HG02759 (cell line): ENCODE results near the gene RAPGEF5.

ENCODE experiments used
- ATAC-seq: cut with Tn5 transposase; IDR thresholded peaks from one replicate; pipeline ENCODE4 v1.9.1; 2021; ENCODE audit warnings: mild to moderate bottlenecking, moderate library complexity; ENCODE audit not compliant: unreplicated experiment

Gene RAPGEF5

GRCh38 chr7:22129819-22130580, 227.0 kb downstream of the RAPGEF5 start:
- no peak for ATAC-seq

- ATAC-seq, result no peak
These were observed 227.8 kb downstream of the RAPGEF5 start for GRCh38 chr7:22129166-22129565.

GRCh38 chr7:22128528-22128920, 228.4 kb downstream of the RAPGEF5 start:
- ATAC-seq, result no peak

- no peak for ATAC-seq
These were observed 229.0 kb downstream of the RAPGEF5 start for GRCh38 chr7:22127835-22128527.

GRCh38 chr7:22125436-22125835, 231.5 kb downstream of the RAPGEF5 start:
- no peak for ATAC-seq

- ATAC-seq, result no peak
These were observed 232.0 kb downstream of the RAPGEF5 start for GRCh38 chr7:22124941-22125340.

- ATAC-seq, result no peak
These were observed 233.8 kb downstream of the RAPGEF5 start for GRCh38 chr7:22123139-22123538.

- no peak for ATAC-seq
These were observed 235.1 kb downstream of the RAPGEF5 start for GRCh38 chr7:22121702-22122474.

GRCh38 chr7:22120391-22121053, 236.4 kb downstream of the RAPGEF5 start:
- no peak for ATAC-seq

- ATAC-seq, result no peak
These were observed 239.7 kb downstream of the RAPGEF5 start for GRCh38 chr7:22117222-22117621.

GRCh38 chr7:22116451-22117030, 240.4 kb downstream of the RAPGEF5 start:
- no peak for ATAC-seq

- no peak for ATAC-seq
These were observed 241.3 kb downstream of the RAPGEF5 start for GRCh38 chr7:22115689-22116088.

GRCh38 chr7:22114440-22114981, 242.4 kb downstream of the RAPGEF5 start:
- no peak for ATAC-seq

GRCh38 chr7:22113041-22113440, 243.9 kb downstream of the RAPGEF5 start:
- no peak for ATAC-seq

- no peak for ATAC-seq
These were observed 245.3 kb downstream of the RAPGEF5 start for GRCh38 chr7:22111661-22112060.

- no peak for ATAC-seq
These were observed 246.1 kb downstream of the RAPGEF5 start for GRCh38 chr7:22110881-22111280.

GRCh38 chr7:22110227-22110839, 246.6 kb downstream of the RAPGEF5 start:
- ATAC-seq, result no peak

GRCh38 chr7:22109761-22110160, 247.2 kb downstream of the RAPGEF5 start:
- no peak for ATAC-seq

- no peak for ATAC-seq
These were observed 248.7 kb downstream of the RAPGEF5 start for GRCh38 chr7:22108151-22108845.
